ENCODE results near the gene SEMA5A. TPM values are rescaled to one million over a fixed set of nuclear protein-coding genes. Genes with fewer than 3 reads are reported as not detected.

The SEMA5A gene
- total and polyA plus RNA-seq, 2 of the 13 experiments (the other 11 are each of a cell fraction or from before 2014, with no cell fraction given): 0.01 TPM; not detected in 1

GRCh38 chr5:9515436-9515835, 30.4 kb downstream of the SEMA5A start (continued):
- TF ChIP-seq, protein P1, sequence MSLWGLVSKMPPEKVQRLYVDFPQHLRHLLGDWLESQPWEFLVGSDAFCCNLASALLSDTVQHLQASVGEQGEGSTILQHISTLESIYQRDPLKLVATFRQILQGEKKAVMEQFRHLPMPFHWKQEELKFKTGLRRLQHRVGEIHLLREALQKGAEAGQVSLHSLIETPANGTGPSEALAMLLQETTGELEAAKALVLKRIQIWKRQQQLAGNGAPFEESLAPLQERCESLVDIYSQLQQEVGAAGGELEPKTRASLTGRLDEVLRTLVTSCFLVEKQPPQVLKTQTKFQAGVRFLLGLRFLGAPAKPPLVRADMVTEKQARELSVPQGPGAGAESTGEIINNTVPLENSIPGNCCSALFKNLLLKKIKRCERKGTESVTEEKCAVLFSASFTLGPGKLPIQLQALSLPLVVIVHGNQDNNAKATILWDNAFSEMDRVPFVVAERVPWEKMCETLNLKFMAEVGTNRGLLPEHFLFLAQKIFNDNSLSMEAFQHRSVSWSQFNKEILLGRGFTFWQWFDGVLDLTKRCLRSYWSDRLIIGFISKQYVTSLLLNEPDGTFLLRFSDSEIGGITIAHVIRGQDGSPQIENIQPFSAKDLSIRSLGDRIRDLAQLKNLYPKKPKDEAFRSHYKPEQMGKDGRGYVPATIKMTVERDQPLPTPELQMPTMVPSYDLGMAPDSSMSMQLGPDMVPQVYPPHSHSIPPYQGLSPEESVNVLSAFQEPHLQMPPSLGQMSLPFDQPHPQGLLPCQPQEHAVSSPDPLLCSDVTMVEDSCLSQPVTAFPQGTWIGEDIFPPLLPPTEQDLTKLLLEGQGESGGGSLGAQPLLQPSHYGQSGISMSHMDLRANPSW (CRISPR knock-in tag; IDR thresholded peaks at IDR 0.05; ENCODE audit: borderline replicate concordance): no peak
- TF ChIP-seq AKNA (CRISPR knock-in tag; IDR thresholded peaks at IDR 0.05; ENCODE audit: borderline replicate concordance) (no peak), MIER3 (CRISPR knock-in tag; IDR thresholded peaks at IDR 0.05; ENCODE audit: borderline replicate concordance) (no peak), ZNF788 (CRISPR knock-in tag; IDR thresholded peaks at IDR 0.05; ENCODE audit: borderline replicate concordance) (no peak), FOXM1 (CRISPR knock-in tag; IDR thresholded peaks at IDR 0.05) (no peak)

GRCh38 chr5:9514968-9515367, 30.9 kb downstream of the SEMA5A start:
- POLR2A ChIA-PET: no interaction called here
- Histone ChIP-seq H3K4me3 (replicated peaks in 1 of 3; ENCODE audit: insufficient read depth in 1 of 3, low read depth in 2 of 3, low read length in 3 of 3) (no peak overlapping the region), H3K79me2 (ENCODE audit: insufficient read depth, low read length) (no peaks in the 10 kb centered on the region), H4K20me1 (ENCODE audit: insufficient read depth, low read length) (no peaks in the 10 kb centered on the region), H3K4me2 (ENCODE audit: low read depth, low read length) (no peak overlapping the region), H3K27ac (ENCODE audit: extremely low read length, insufficient read depth, low read length) (no peak overlapping the region), H3K9me3 (ENCODE audit: low read length) (no peaks in the 10 kb centered on the region), H3K9ac (ENCODE audit: insufficient read depth, low read depth, low read length) (no peak overlapping the region), H2AFZ (ENCODE audit: low read length) (no peak overlapping the region), H3K4me1 (ENCODE audit: insufficient read depth, low read length) (no peaks in the 10 kb centered on the region), H3K36me3 (replicated peaks in 1 of 2; ENCODE audit: control insufficient read depth in 1 of 2, insufficient read depth in 2 of 2, low read length in 2 of 2) (no peaks in the 10 kb centered on the region), H3K27me3 (ENCODE audit: control insufficient read depth in 1 of 2, insufficient read depth in 2 of 2, low read length in 2 of 2) (no peaks in the 10 kb centered on the region; a peak in 1 of 5 replicates)
- in situ Hi-C loops (cut with HindIII; ENCODE audit: extremely low pct_ligation_motif_present, low pct_unique_long_range_greater_than_20kb) (no loop called here), intact Hi-C loops (cut with micrococcal nuclease; ENCODE audit: unreplicated experiment) (no loop called here)
- no TSS peak for BruUV-seq (replicated peaks)
- WGBS (ENCODE audit: low lambda C conversion rate): 0% methylated on average over 2 of the region's 2 CpGs
- FAIRE-seq (no peak), ATAC-seq (no peak), DNase-seq (ENCODE audit: low spot score) (no peak)
- CTCF ChIA-PET (ENCODE audit: low intra/inter-chr PET ratio, low total read pairs): no interaction called here
- TF ChIP-seq AGO2 (optimal IDR thresholded peaks at IDR 0.05; ENCODE audit: low read depth, low read length) (no peak), ZNF496 (CRISPR knock-in tag; IDR thresholded peaks at IDR 0.05; ENCODE audit: insufficient replicate concordance) (no peak), ZNF451 (CRISPR knock-in tag; IDR thresholded peaks at IDR 0.05) (no peak), SMARCC2 (IDR thresholded peaks at IDR 0.05) (no peak), ESRRA (CRISPR knock-in tag; IDR thresholded peaks at IDR 0.05; ENCODE audit: low read depth) (no peak), HOXA7 (CRISPR knock-in tag; IDR thresholded peaks at IDR 0.05) (no peak), MLX (CRISPR knock-in tag; IDR thresholded peaks at IDR 0.05) (no peak)
- TF ChIP-seq, protein P2, sequence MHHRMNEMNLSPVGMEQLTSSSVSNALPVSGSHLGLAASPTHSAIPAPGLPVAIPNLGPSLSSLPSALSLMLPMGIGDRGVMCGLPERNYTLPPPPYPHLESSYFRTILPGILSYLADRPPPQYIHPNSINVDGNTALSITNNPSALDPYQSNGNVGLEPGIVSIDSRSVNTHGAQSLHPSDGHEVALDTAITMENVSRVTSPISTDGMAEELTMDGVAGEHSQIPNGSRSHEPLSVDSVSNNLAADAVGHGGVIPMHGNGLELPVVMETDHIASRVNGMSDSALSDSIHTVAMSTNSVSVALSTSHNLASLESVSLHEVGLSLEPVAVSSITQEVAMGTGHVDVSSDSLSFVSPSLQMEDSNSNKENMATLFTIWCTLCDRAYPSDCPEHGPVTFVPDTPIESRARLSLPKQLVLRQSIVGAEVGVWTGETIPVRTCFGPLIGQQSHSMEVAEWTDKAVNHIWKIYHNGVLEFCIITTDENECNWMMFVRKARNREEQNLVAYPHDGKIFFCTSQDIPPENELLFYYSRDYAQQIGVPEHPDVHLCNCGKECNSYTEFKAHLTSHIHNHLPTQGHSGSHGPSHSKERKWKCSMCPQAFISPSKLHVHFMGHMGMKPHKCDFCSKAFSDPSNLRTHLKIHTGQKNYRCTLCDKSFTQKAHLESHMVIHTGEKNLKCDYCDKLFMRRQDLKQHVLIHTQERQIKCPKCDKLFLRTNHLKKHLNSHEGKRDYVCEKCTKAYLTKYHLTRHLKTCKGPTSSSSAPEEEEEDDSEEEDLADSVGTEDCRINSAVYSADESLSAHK (CRISPR knock-in tag; IDR thresholded peaks at IDR 0.05; ENCODE audit: borderline replicate concordance): no peak
